NCI-H2171 (cell line): ENCODE measurements around the gene CEP41.
A peak's percentile ranks its signal among the peaks of the same experiment; 100 is the strongest.

Source experiments
- DNase-seq: peaks from one replicate; lab custom pipeline; 2025; lab: John Stamatoyannopoulos, UW

The CEP41 gene

DNA sequence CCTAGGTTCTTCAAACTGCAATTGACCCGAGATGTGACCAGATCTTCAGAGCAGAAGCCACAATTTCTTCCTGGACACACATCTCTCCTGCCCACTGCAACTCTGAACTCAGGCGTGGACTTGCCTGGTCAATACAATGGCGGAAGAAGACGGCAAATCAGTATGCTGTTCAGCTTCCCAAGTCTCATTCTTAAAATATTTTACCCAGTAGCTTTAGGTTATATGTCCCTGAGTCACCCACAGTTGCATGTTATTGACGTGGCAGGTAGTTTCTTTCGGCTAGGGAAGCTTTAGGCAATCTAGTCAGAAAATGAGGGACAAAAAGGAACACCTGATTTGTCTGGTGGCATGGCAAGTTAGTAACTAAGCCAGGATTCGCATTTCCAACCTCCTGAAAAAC, 22.5 kb downstream of the CEP41 start:
- DNase-seq: no peak

DNA sequence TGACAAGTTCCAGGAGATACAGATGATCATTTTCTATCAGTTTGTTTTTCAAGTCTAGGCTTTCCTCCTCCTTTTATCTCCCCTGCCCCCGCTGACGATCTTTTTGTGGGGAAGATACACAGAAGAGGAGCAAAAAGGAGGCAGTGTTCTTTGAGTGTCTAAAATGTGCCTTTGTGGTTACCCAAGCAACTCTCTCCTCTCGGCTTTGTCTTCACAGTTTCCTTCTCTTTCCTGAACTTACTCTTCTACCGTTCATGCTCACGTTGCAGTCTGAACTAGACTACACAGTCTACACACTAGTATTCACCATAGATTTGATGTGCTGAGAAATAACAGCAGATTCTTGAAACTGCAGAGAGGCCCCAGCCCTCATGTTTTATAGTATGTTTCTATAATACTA, 23.6 kb downstream of the CEP41 start:
- no peak for DNase-seq

DNA sequence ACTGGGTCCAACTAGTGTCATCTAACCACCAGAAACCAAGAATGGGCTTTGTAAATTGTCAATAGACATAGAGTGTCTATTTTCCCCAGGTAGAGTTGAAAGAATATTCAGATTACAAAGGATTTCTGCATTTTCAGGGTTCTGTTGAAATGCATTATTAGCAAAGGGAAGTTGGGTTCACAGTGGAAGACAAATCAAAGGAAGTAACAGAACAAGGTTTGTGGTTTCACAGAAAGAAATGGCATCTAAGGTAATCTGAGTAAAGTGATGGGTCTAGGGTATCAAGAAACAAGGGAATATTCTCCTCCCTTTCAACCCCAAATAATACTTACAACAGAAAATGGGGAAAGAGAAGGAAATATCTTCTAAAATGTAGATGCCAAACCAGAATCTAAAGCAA, 25.8 kb downstream of the CEP41 start:
- no peak for DNase-seq

DNA sequence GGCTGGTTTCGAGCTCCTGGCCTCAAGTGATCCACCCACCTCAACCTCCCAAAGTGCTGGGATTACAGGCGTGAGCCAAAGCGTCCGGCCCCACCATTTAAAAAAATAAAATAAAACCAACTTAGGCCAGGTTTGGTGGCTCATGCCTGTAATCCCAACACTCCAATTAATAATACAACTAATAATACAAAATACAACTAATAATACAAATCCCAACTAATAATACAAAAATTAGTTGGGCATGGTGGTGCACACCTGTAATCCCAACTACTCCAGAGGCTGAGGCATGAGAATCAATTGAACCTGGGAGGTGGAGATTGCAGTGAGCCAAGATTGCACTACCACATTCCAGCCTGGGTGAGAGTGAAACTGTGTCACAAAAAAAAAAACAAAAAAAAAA, 27.6 kb downstream of the CEP41 start:
- no peak for DNase-seq

DNA sequence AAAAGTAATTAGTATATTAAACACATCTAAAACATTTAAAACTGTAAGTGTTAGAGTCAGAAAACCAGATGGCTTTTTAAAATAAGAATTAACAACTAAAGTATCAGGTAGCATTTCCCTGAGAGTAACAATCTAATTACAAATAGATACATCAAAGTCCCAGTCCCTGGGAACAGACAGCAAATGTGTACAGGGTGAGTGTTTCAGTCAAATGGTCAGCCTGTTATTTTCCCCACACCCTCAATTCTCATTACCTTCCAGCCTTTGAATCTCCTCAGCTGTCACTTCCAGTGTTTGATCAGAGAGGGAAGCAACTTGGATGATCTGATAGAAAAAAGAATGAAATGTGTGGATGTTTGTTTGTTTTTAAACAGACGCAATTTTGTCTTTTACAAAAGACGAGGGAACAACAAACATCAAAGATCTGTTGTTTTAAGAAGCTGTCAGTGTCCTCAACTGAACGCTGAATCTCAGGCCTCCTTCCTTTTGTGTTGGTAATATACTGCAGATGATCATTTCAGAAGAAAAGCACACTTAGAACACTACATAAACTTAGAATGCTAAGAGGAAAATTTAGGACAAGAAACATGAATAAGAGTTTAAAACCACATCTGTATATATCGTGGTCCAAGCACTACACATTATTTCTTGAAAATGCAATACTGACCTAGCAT, 29.8 kb downstream of the CEP41 start:
- DNase-seq: no peak

DNA sequence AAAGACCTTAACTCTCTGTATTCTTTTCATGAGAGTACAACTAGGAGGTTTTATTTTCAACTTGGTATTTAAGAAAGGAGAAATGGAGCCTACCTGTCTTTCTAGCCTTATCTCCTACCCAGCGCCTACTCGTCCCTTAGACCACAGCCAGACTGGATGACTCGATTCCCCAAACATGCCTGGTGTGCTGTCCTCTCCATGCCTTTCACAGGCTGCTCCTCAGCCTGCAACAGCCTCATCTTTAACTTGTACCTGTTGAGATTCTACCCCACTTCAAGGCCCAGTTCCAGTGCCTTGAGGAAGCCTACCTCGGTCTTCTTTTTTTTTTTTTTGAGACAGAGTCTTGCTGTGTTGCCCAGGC, 31.1 kb downstream of the CEP41 start:
- DNase-seq: no peak

DNA sequence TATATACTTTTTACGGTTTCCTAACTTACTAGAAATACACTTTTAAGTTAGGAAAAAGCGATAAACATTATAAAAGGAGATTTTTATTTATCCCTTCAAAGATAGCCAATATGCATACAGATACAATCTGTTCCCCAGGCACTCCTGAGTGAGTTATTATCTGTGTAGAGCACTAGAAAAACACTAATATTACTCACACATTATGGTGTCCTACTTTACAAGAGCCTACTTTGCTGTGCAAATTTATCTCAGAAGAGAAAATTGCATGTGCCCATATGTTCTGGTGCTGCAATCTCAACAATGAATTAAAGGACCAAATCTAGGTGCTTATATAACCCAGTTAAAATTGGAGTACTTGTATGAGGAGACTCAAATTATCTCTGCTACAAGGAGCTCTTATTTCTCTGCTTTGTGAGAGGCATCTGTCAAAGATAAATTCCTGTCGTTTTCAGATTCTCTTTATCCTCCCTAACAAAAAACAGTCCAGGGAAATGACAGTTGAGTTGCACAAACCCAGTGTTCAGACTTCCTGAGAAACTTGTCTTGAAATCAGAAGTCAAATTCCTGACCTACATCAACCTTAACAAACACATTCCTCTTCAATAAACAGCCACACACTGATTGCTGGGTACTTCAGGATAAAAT, 31.6 kb downstream of the CEP41 start:
- DNase-seq: peak; percentile 29

DNA sequence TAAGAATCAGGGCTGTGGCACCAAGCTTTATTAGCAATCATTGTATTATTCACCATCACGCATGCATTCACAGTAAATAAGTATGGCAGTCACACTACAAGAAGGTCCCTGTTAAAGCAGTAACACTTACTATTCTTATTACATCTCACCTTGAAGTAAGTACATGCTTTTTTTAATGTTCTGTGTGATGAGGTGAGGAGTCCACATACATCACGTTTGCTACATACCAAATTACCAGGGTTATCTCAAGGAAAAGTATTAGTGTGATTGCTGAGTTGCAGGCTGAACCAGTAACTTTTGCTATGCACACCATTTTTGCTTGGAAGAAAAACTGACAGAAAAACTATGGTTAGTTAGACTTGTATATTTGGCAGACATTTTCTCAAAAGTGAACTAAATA, 35.8 kb downstream of the CEP41 start:
- no peak for DNase-seq

DNA sequence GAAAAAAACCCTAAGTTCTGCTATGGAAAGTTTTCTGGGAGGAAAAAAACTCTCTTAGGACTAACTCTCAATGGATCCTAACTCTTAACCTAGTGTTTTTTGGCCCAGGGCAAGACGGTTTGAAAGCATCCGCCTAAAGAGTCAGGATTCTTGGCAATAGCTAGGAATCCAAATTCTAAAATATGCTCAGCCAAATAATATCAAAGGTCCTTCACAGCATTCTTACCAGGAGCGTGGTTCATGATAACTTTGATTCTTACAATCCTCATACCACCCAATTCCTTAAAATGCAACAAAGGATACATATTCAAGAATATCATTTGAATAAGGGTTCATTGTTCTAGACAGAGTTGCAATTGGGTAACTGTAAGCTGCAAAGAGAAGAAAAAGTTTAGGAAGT, 39.2 kb downstream of the CEP41 start:
- DNase-seq: no peak

DNA sequence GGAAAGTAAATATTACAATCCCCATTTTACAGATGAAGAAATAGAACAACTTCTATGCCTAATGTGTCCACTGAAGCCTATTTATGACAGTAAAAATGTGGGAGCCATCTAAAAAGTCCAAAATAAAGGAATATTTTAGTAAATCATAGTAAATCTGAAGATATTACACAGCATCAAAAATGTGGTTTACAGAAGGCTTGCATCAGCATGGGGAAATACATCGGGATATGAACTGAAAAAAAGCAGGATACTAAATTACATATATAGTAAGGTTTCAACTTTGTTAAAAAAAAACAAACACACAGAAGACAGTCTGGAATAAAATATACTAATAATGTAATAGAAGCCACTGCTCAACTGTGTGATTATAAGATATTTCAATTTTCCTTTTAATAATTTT, 39.7 kb downstream of the CEP41 start:
- no peak for DNase-seq

DNA sequence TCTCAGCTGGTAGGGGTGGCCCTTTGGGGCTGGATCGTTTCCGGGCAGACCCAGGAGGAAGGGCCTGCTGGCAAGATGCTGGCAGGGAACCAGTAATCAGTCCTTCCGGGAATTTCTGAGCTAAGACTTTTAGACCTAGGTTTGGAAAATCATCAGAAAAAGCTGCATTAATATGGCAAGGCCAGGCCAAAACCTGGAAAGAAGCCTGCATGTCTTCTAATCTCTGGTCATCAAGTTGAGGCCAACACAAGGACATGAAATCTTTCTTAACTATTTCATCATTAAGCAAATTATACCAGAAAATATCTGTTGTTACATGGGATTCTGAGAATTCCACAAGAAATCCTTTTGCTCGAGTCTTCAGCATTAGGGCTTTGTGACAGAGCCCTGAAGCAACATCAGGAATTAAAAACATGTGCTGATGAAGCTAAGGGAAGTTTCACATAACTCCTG, 40.7 kb downstream of the CEP41 start:
- no peak for DNase-seq

DNA sequence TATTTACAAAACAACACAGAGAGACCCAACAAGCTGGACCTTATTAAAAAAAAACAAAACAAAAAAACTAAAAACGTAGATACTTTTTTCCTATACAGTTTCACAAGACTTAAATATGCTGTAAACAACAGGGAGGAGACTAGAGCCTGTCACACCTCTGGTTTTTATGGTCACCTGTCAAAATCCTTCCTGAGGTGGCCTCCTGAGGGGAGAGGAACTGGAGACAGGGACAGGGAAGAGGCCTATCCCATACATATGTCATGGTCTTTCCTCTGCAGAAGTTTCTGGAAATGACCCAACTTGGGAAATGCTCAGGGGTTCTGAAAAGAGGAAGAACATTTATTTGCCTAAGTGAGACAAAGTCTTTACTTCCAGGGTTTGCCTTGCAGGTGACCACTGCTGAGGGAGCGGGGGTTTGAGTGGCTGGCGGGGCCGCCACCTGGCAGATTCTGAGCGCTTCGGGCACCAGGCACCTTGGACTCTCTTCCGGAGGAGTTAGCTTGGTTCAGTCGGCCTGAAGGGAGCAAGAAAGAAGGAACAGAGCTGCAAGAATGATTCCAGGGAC, 42.2 kb downstream of the CEP41 start:
- no peak for DNase-seq

DNA sequence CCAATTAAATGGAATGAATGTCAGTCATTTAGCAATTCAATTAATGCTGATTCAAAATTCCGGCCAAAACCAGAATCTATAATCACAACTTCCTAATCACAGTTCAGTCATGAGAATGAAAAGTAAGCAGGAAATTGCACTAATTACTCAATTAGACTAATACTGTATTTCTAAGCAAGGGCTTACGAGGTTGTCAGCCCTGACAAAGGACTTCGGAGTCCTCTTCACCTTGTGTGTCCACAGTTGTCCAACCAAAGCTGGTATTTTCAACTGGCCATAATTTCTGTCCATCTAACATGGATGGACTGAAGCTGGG, 43.1 kb downstream of the CEP41 start:
- no peak for DNase-seq

DNA sequence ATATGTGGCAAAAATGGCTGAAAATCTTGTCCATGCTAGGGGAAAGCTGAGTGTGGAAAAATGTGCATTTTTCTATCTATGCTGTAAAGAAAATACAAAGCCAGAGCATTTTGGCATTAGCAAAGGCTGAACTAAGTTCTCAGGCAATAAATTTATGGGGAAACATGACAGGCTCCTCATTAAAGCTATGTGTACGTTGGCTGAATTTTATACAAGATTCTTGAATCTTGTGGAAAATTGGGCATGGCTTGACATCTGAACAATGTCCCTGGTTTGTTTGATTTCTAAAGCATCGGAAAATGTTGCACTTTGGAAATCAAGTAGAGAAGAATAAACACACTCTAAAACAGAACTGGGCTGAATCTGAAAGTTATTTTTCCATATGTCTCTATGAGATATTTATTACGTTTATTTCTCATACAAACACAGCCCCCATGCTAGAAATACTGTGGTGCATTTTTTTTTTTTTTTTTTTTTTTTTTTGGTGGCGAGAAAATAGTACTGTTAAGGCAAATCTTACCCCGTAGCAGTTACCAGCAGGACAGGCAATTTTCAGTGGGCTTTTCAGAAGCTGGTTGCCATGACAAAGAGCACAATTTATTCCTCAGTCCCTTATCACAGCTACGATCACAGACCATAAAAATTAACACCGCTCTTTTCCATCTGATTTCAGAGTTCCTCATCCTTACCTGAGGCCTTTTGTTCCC, 43.6 kb downstream of the CEP41 start:
- DNase-seq: no peak

DNA sequence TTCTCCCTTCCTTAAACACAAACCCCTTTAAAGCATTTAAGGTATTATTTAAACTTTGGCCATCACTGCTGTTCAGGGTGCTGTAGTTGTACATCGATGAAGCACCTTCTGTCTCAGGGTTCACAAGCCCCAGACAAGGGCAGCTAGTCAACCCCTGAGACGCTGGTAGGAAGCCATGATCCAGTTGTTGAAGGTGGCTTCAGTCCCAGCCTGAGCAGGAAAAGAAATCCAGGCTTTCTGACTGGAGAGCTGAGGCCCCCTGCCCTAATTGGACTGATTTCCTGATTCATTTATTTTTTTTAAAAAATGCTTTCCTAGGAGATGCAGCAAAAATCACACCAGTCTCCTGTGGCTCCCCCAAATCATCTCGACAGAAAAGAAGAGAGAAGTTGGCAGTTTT, 44.7 kb downstream of the CEP41 start:
- DNase-seq: no peak

DNA sequence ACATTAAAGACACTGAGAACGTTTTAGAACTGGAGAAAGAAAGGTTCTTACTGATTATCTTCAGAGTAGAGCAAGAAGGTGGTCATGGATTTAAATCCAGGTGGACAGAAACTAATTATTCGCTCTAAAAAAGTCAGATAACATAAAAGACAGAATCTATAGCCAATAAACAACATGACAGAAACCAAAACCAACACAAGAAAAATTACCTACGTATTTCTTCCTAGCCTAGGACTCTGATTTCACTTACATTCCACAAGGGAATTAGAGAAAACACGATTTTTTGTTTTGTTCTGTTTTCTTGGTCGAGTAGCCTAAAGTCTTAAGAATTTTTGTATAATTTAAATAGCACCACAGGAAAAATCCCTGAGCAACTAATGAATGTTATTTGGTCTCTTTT, 45.4 kb downstream of the CEP41 start:
- no peak for DNase-seq

DNA sequence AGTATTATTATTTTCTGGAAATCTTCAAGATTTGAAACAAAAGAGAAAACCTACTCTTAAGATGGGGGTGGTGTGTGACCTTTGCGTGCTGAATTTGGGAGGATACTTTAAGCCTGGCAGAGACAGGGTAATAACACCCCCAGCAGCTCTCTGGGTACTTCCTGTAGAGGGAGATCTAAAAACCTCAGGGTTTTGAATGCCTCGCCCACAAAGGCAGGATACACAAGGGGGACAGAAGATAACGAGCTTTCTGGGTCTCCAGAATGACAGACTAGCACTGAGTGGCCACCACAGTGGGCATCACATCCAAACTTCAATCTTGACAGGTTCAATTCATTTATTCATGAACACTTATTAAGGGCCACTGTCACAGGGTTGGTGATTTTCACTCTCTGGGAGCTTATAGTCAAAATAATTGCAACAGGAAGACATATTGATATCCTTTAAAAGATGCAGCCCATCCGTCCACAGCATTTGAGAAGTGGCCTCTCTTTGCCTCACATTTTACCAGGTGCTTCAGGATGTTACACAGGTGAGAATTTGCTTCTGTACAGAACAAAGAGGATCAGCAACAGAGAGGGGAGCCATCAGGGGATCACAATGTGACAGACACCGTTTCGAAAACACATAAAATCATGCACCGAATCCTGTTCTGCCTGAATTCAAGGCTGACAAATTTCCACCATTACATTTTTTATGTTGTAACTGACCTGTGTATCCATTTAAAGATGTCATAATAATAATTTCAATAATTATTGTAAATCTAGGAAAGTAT, 46.2 kb downstream of the CEP41 start:
- no peak for DNase-seq

DNA sequence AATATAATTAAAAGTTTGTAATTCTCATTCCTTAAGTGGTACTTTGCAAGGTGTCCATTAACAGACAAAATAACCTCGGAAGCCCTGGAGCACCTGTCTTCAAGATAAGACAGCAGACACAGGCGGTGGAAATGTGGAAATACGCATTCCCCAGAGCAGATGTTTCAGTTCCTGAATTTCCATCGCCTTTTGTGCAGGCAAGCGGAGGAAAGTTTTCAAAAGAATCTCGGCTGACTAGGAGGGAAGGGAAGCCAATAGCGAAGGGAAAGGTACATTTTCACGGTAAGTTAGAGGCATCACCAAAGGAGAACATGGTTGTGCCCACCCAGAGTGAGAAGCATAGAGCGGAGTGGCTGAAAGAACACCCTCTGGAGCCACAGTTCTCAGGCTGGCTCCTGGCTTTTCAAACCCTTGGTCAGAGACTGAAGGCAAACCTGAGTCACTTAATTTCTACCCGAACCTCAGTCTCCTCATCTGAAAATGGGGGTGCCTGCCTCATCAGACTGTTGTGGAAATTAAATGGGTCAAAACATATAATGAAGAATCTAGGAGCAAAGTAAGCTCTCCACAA, 46.9 kb downstream of the CEP41 start:
- no peak for DNase-seq

DNA sequence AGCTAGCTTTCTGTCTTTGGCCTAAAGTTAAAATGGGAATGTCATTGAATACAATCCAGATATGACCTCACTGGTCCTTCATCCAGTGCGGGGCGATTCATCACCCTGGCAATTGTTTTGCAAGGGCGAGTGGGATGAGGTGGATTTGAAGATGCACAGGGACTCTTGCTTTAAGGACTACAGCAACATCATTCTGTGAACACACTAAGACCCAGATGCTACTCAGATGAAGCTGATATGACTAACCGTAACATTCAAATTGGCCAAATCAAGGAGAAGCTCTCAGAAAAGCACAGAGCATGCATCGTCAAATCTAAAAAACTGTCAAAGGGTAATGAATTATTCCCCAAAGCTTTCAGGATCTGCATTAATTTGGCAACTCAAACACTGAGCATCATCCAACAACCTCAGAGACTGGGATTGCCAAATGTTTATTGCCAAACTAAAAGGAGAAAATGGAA, 47.7 kb downstream of the CEP41 start:
- DNase-seq: no peak

DNA sequence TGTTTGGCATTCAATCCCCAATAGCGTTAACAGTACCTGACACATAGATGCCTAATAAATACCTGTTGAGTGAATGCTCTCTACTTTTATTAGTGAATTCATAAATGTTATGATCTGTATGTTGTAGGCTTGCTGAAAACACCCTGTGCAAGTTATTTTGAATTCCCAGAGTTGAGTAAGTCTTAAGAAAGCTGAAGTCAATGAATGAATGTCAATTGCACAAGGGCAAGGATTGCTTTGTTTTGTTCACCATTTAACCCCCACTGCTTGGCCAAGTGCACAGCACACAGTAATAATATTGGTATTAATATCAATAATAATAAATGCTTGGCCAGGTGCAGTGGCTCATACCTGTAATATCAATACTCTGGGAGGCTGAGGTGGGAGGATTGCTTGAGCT, 50.3 kb downstream of the CEP41 start:
- no peak for DNase-seq

DNA sequence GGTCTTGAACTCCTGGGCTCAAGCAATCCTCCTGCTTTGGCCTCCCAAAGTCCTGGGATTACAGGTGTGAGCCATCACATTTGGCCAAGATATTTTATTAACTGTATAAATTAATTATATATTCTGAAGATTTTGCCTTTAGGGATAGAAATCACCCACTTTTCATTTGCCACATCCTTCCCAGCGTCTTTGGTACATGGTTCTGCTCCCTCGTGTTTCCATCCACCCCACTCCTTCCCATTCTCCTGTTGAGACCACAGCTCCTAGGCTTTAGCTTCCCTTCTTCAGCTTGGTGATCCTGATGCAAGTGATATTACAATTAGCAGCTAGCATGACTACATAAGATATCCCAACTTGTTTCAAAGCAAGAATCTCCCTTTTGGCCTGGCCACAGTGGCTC, 52.1 kb downstream of the CEP41 start:
- no peak for DNase-seq
